H54 (cell line): ENCODE data around the gene PDE9A.

Experiments used
- DNase-seq: peaks from one replicate; pipeline ENCODE4 v3.0.0; 2011; ENCODE audit warnings: low spot score, mixed read lengths; ENCODE audit not compliant: insufficient read length
- FAIRE-seq: peaks from 3 replicates; lab custom pipeline; 2011; peaks lifted over from hg19 to GRCh38; lab: Jason Lieb, UNC
- POLR2A ChIP-seq: IDR thresholded peaks from 2 replicates; pipeline ENCODE4 v1.6.1; 2011; ENCODE audit warnings: low read depth, mild to moderate bottlenecking, low read length

PDE9A gene

GRCh38 chr21:42642219-42642745 is 11.1 kb upstream of the PDE9A start:
- TF ChIP-seq POLR2A, result no peak
- no peak for FAIRE-seq
- no peak for DNase-seq

- FAIRE-seq, result no peak
These were observed 8.9 kb upstream of the PDE9A start for GRCh38 chr21:42644223-42645208.

GRCh38 chr21:42645211-42646075 is 8.0 kb upstream of the PDE9A start:
- DNase-seq, result no peak
- TF ChIP-seq POLR2A, result no peak
- no peak for FAIRE-seq

More at GRCh38 chr21:42644223-42645208, 8.9 kb upstream of the PDE9A start:
- no peak for DNase-seq
- no peak for TF ChIP-seq POLR2A

- no peak for FAIRE-seq
- no peak for TF ChIP-seq POLR2A
These were observed 7.2 kb upstream of the PDE9A start for GRCh38 chr21:42646076-42646825.

GRCh38 chr21:42646836-42647235 is 6.6 kb upstream of the PDE9A start:
- no peak for FAIRE-seq
- TF ChIP-seq POLR2A, result no peak
- no peak for DNase-seq

More at GRCh38 chr21:42646076-42646825, 7.2 kb upstream of the PDE9A start:
- DNase-seq, result no peak

- FAIRE-seq, result no peak
- TF ChIP-seq POLR2A, result no peak
These were observed 4.8 kb upstream of the PDE9A start for GRCh38 chr21:42648606-42649005.

GRCh38 chr21:42649122-42650032 is 4.0 kb upstream of the PDE9A start:
- TF ChIP-seq POLR2A, result no peak
- DNase-seq (no peak), FAIRE-seq (no peak)

More at GRCh38 chr21:42648606-42649005, 4.8 kb upstream of the PDE9A start:
- no peak for DNase-seq

GRCh38 chr21:42650033-42650370 is 3.4 kb upstream of the PDE9A start:
- no peak for FAIRE-seq
- no peak for TF ChIP-seq POLR2A
- DNase-seq, result no peak

- no peak for TF ChIP-seq POLR2A
- no peak for FAIRE-seq
These were observed 2.7 kb upstream of the PDE9A start for GRCh38 chr21:42650441-42651421.

GRCh38 chr21:42651515-42652401 is 1.7 kb upstream of the PDE9A start:
- no peak for TF ChIP-seq POLR2A
- FAIRE-seq (no peak), DNase-seq (no peak)

More at GRCh38 chr21:42650441-42651421, 2.7 kb upstream of the PDE9A start:
- DNase-seq, result no peak
